HG03064 (cell line): ENCODE measurements around the gene ZDBF2.
"Not testable (repeated sequence)": the region's sequence is repeated elsewhere in the genome, so short reads cannot be mapped to it uniquely, and the experiment has no call there.

ENCODE experiments used
- ATAC-seq: cut with Tn5 transposase; IDR thresholded peaks from one replicate; pipeline ENCODE4 v1.9.1; 2021; ENCODE audit warnings: low read depth; ENCODE audit not compliant: unreplicated experiment

The ZDBF2 gene

DNA sequence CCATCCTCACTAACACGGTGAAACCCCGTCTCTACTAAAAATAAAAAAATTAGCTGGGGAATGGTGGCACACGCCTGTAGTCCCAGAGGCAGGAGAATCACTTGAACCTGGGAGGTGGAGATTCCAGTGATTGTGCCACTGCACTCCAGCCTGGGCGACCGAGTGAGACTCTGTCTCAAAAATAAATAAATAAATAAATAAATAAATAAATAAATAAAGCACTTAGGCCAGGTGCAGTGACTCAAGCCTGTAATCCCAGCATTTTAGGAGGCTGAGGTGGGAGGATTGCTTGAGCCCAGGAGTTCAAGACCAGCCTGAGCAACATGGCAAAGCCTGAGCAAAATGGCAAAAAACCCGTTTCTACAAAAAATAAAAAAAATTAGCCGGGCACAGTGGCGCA, 15.8 kb upstream of the ZDBF2 start:
- not testable (repeated sequence) for ATAC-seq

GRCh38 chr2:206259376-206260187, 14.9 kb upstream of the ZDBF2 start:
- no peak for ATAC-seq

DNA sequence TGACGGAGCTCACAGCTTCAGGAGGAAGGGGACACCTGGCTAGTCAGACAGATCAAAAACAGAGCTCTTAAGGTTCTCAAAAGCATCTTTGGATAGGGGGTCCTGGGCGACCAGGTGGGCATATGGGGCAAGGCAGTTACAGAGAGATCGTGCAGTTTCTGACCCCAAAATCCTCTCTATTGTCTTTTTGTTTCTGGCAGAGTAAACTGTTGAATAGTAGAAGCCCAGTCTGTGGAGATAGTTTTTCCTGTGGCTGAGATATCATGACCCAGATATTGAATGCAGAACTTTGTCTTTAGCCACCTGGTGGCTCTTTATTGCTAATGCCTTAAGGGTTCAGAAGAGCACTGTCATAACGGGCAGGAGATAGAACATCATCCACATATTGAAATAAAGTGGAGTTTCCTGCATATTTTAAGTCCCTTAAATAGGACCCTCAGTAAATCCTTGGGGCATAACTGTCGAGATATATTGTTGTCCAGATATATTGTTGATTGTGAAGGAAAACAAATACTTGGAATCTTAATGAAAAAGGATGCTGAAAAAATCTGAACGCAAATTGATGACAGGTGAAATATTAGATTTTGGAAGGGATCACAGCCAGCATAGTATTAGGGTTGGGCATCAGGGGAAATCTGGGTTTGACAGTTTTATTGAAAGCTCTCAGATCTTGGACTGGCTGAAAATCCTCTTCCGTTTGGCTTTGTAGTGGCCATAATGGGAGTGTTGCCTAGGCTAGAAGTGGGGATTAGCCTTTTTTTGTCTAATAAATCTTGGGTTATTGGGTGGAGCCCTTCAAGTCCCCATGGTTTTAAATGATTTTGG, 14.1 kb upstream of the ZDBF2 start:
- peak; percentile 84 for ATAC-seq

DNA sequence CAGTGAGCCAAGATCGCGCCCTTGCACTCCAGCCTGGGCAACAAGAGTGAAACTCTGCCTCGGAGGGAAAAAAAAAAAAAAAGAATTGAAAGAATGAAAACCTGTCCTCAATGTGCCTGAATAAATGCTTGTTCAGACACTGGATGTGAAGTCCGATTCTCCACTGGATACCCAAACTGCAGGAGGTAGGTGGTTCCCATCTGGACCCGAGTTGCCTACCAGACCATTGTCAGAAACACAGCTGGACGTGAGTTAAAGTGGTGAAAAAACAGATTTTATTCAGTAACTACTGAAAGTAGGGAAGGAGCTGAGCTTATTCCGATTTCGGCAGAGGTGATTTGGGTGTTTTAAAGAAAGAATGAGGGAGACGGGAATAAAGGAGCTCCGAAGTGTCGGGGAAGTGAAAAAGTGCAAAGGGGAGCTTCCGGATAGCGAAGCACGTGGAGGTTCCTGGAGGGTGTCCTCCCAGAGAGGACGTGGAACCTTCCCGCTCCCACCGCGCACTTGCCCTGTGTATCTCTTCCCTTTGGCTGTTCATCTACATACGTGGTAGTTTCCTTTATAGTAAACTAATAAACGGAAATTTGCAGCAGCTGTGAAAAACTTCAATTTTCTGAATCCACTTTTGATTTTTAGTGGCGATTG, 10.4 kb upstream of the ZDBF2 start:
- ATAC-seq = no peak

DNA sequence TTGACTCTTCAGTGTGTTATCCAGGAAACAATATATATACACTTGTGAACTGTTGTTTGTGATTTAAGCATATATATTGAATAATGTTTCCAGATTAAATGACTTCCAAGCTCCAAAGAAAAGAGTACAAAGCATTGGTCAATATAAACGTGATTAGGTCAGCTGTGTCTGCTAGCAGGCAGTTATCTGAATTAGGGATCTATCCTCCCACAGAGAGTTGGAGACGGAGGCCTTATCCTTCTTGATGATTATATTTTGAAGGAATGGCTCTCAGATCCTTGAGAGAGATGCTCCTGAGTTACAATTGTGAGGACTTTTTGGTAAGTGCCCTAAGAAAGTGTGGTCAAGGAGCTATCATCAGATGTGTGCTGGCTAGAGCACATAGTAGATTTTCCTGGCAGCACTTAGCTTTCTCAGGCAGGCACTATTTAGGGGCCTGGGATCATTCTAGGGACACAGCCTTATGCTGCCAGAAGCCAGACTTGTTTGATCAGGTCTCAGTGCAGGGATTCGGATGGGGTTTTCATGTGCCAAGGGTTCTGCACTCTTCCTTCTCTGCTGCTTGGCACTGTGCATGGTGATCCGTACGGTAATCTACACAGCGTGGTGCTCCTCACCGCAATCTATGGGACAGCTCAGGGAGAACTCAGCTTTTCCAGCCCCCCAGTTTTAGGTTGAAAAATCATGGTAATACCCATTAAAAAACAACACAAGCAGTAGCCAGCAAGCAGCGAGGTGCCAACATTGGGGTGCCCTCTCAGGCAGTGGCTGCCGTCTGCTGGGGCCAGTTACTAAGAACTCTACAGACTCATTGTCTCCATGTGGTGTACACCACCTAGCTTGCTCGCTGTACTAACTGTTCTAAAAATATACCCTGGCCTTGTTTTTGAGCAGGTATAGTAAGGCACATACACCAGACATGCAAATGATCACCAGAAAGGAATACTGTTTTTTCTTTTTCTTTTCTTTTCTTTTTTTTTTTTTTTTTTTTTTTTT, 8.0 kb upstream of the ZDBF2 start:
- ATAC-seq = no peak

DNA sequence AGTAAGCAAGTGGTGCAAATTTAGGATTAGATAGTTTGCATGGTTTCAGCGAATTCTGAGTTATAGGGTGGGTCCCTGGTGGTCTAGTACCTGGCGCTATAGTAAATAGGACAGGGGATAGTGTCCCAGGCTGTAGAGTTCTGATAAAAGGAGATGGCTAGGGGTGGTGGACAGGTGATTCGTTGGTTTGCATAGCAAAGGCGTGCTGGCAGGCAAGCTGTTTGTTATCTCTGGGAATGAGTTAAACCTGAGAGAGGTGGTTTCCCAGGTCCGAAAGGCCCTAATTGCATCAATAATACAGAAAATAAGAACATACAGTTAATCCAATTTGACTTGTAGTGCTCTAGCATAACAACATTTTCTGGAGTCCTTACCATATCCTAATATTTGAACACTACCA, 6.9 kb upstream of the ZDBF2 start:
- no peak for ATAC-seq

GRCh38 chr2:206271065-206271464, 3.4 kb upstream of the ZDBF2 start:
- ATAC-seq = no peak

- ATAC-seq = no peak
These were observed 558 bp upstream of the ZDBF2 start for GRCh38 chr2:206273905-206274304.

DNA sequence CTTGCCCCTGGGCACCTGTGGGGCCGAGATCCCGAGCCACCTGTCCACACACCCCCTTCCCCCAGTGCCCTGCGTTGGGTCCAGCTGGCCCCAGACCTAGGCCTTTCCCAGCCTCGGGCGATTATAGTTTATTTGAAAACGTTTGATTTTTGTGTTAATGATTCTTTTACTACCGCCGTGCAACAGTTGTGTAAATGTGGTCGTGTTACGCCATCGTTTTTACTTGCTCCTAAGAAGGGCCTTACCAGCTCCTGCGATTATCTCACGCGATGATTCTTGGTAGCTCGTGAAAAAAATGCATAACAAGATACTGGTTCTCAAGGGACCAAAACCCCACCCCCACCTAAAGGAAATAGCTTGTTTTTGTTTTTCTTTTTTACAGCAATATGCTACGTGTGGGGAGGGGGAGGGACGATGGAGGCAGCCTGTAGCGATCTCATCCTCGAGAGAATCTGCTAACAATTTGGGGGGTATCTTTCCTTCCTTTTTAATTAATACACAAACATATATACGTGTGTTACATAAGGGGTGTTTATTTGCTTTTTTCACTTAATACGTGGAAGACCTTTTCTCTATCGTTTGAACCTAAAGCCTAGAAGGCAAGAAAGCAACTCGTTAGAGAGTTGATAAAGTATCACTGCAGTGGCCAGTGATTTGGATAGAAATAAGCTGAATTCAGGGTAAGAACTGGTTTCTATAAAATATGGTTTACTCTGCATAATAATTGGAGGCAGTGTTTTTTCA, 1.0 kb downstream of the ZDBF2 start:
- peak; percentile 23 for ATAC-seq

- ATAC-seq = no peak
These were observed 1.9 kb downstream of the ZDBF2 start for GRCh38 chr2:206276169-206276942.

GRCh38 chr2:206277503-206277902, 3.0 kb downstream of the ZDBF2 start:
- no peak for ATAC-seq

GRCh38 chr2:206282746-206283145, 8.3 kb downstream of the ZDBF2 start:
- ATAC-seq = no peak

- ATAC-seq = no peak
These were observed 12.7 kb downstream of the ZDBF2 start for GRCh38 chr2:206287197-206287596.

DNA sequence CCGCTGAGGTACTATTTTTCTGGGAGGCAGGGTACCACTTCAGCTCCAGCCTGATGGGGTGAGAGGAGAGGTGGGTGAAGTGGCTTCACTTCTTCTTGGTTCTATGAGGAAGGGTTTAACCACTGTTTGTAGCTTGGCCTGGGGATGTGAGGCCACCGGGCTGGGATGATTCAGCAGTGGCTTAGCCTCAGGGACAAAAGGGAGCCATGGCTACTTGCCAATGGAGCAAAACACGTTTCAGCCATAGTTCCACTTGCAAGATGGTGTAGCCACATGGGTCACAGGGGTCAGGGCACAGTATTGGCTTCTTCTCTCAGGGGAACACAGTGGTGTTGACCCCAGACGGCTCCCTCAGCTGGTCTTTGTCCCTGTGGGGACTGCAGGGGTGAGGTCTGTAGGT, 14.9 kb downstream of the ZDBF2 start:
- no peak for ATAC-seq

GRCh38 chr2:206296128-206296527, 21.7 kb downstream of the ZDBF2 start:
- no peak for ATAC-seq

DNA sequence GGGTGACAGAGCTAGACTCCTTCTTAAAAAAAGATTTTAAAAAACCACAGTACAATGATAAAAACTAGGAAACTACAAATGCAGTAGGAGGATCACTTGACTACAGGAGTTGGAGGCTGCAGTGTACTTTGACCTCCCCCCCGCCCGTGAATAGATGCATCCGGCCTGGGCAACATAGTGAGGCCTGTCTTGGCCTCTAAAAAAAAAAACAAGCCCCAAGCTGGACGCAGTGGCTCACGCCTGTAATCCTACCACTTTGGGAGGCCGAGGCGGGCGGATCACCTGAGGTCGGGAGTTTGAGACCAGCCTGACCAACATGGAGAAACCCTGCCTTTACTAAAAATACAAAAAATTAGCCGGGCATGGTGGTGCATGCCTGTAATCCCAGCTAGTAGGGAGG, 25.1 kb downstream of the ZDBF2 start:
- not testable (repeated sequence) for ATAC-seq

DNA sequence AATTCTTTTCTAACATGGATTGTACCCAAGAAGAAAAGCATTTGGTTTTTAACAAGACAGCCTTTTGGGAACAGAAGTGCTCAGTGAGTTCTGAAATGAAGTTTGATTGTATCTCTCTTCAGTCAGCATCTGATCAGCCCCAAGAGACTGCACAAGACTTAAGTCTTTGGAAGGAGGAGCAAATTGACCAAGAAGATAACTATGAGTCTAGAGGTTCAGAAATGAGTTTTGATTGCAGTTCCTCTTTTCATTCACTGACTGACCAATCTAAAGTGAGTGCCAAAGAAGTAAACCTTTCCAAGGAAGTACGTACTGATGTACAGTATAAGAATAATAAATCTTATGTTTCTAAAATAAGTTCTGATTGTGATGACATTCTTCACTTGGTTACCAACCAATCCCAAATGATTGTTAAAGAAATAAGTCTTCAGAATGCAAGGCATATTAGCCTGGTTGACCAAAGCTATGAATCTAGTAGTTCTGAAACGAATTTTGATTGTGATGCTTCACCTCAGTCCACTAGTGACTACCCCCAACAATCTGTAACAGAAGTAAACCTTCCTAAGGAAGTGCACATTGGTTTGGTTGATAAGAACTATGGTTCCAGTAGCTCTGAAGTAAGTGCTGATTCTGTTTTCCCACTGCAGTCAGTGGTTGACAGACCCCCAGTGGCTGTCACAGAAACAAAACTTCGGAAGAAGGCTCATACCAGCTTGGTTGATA, 31.2 kb downstream of the ZDBF2 start:
- peak; percentile 81 for ATAC-seq

- ATAC-seq = no peak
These were observed 36.6 kb downstream of the ZDBF2 start for GRCh38 chr2:206311026-206311425.
